GM18868 (cell line): Measurements from ENCODE around the gene IL26.
"Not testable (repeated sequence)": the region's sequence is repeated elsewhere in the genome, so short reads cannot be mapped to it uniquely, and the experiment has no call there.

Experiments used
- ATAC-seq: cut with Tn5 transposase; IDR thresholded peaks from one replicate; pipeline ENCODE4 v1.9.1; 2021; ENCODE audit warnings: mild to moderate bottlenecking, moderate library complexity; ENCODE audit not compliant: unreplicated experiment

IL26 gene

DNA sequence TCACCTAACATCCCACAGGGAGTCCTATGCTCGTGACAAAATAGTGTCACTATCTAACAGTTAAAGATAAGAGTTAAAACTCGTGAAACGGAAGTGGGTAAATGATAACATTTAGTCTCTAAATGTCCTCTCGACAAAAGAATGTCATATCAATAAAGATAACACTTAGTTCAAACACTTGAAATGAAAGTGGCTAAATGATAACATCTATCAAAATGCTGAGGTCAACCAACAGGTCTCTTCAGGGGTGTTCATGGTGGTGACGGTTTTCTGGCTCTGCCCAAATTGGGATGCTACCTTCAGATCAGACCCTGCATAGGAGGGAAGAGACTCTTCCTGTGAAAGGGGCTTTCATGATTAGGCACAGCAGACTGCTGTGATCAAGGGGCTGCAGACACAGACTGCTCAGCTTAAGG lies 22.1 kb downstream of the IL26 start:
- no peak for ATAC-seq

DNA sequence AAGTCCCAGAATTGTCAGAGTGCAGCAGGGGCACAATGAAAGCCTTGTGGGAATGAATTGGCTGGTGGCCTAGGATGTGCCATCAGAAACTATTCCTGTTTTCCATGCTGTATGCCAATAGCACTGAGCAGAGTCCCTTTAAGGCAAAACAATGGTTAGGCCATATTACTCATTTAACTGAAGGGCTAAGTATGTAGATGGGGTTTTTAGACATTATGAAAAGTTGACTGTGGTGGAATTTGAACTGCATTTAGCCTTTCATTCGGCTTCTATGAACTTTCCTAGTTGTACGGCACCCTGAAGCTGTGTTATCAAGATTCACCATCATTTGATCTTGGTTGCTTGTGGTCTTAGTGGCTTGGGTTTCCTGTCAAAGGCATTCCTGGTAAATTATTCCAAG lies 24.8 kb downstream of the IL26 start:
- no peak for ATAC-seq

DNA sequence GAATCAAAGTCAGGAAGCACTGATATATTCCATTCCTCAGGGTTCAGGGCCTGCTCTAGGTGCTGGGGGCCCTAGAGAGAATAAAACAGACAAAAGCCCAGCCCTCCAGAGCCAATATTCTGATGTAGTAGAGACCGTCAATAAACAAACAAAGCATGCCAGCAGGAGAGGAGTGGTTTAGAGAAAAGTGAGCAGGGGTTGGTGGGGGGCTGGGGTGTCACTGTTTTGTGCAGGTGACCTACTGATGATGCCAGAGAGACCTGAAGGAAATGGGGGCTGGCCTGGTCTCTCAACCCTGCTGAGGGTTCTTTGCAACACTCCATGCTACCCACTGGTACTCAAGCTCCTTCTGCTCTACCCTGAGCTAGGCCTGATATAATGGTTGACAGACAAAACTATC lies 26.5 kb downstream of the IL26 start:
- ATAC-seq: no peak

DNA sequence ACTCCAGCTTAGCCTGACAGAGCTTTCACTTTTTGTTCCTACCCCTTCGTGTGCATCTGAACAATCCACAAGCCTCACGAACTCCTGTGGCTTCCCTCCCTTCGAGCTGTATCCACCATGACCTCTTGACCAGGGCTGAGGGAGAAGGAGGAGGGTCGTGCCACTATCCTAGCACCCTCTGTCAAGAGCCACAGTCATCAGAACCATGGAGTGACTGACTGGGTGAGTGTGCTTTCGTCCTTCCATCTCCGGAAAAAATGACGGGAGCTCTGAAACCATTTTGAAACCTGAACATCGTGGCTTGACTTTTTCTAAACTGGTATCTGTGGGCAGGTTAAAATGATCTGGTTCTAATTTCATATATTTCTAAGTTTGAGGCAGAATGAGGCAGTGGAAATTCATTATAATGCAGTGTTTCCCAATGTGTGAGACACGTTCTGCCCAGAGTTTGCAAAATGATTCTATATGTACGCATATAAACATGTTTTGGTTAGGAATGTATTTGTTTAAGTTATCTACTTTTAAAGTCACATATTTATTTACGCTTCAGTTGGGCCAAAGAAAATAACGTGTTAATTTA lies 27.0 kb downstream of the IL26 start:
- ATAC-seq: no peak

DNA sequence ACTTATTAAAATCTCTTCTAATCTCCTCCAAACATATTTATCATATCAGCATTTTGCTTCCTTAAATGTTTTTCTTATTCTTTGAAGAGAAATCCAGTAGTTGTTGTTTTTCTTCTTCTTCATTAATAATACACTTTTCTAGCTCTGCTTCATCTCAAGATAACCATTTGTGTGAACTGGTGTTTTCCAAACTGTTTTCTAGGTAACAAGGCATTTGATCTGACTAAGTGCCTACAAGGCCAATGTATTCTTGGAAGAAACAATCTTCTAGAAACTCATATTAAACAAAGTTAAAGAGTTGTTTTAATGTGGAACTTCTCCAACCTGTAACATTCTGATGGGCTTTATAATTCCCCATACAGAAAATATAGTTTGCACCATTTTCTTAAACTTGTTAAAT lies 35.3 kb downstream of the IL26 start:
- no peak for ATAC-seq

DNA sequence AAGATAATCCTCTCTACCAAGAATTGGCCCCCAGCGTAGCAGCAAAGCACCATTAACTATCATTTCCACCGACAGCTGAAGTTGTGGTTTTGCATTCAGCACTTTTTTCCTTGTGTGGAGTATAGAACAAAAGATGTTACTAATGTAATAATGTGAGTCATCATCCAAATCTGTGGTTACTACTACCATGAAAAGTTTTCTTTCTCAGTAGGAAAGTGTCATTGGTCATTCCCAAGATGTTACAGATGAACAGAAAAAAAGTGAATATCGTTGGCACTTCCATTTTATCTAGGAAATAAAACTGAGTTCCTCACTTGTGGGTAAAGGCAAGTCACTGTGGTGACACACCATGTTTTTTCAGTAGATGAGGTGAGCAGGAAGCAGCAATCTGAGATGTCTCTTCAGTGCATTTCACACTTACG lies 35.8 kb downstream of the IL26 start:
- no peak for ATAC-seq

DNA sequence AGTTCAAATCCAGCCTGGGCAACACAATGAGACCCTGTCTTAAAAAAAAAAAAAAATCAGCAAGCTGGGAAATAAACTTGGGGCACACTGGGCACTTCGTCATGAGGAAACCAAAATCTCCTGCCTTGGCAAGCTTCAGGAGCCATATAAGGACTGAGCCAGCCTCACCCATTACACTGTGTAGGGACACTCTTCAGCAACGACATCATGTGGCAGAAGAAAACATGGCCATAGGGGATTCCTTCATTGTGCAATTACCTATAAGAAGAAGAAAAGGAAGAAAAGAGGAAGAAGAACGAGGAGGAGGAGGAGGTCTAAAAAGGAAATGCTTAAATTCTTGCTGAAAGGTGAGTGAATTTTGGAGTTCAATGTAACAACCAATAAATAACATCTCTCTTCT lies 40.0 kb downstream of the IL26 start:
- no peak for ATAC-seq

DNA sequence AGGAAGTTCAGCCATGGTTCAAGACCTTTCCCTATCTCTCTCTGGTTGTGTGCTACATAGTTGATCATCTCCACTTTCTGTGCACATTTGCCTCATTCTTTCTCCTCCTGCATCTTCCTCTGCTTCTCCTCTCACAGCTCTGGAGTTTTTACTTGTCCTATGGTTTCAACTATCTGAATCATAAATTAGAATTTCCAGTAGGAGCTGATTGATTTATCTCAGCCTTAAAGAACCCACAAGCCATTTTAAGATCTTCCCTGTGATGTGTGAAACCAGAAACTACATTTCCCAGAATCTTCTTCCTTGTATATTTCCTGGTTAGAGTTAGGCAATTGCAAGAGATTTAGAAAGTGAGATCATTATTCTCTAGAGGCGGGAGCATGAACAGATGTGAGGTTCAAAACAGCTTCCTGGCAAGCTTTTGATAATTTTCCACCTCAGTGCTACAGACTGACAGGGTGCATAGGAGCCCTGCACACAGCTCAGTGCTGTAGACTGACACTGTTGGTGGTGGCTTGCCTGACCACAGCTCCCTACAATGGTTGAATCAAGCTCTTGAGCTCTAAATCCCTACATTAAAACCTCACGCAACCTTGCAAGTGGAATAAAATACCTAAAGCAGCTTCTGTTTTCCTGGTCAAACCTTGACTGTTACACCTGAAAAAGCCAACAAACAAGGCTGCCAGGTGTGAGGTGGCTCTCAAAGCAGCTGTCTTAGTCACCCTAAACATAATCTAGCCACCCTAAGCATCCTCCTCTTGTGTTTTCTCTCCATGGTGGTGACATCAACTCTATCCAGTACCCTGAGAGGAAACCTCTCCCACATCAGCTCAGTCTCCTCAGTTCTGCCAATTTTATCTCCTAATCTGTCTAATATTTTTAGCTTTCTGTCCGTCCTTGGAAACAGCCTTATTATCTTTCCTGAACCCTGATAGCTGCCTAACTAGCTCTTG lies 44.5 kb downstream of the IL26 start:
- no peak for ATAC-seq

DNA sequence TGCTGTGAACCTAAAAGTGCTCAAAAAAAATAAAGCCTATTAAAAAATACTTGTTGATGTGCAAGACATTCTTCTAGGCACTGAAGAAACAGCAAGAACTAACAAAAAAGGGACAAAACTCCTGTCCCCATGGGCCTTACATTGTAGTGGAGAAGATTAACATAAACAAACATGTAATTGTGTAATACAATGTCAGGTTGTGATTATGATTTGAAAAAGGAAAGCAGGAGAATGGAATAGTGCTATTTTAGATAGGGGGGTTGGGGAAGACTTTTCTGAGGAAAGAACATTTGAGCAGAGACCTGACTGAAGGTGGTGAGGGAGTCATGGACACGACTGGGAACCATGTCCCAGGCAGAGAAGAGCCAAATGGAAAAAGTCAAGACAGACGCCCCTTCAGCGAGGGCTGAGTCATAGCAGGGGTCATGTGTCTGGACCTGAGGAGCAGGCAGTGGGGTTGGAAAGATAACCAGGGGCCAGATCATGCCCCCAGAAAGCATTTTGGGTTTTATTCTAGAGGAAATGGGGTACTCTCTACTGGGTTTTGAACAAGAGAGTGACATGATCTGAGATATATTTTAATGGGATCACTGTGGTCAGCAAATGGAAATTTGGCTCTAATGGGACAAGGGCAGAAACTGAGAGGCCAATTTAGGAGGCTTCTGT lies 46.7 kb downstream of the IL26 start:
- ATAC-seq: no peak

DNA sequence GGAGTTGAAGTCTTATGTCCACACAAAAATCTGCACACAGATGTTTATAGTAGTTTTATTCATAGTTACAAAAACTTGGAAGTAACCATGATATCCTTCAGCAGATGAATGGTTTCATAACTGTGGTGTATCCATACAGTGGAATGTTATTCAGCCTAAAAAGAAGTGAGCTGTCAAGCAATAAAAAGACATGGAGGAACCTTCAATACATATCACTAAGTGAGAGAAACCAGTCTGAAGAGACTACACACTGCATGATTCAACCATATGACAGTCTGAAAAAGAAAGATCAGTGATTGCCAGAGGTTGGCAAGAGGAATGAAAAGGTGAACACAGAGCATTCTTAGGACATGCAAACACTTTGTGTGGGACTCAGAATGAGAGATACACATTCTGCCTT lies 47.4 kb downstream of the IL26 start:
- no peak for ATAC-seq

DNA sequence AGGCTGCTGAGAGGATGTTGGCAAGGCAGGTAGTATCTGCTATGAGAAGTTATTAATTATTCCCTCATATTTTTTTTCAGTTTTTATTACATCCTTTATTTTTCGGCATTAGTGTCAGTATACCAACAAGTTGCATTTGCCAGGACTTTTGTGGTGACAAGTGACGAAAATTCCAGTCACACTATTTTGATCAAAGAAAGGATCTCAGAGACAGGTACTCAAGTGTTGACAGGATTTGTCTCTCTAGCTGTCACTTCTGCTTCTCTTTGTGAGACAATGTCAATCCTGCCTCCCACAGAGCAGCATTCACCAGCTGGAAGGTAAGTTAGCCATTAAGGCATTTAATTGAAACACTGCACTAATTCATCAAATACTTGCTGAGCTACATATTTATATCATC lies 48.0 kb downstream of the IL26 start:
- no peak for ATAC-seq

DNA sequence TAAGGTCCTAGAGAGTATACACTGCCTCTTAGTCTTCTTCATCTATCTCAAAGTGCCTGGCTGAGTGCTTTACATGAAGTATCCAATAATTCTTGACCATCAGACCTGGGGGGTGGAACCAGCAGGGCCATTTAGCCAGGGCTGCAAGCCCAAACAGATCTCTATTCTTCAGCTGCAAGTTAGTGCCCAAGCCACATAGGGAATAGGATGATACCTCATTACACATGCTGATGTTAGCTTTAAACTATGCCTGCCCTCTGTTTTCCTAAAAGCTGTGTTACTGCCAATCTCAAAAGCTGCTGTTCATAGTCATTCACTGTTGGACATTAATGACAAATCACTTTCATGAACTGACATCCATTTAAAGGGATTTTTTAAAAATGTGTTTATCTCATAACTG lies 49.4 kb downstream of the IL26 start:
- no peak for ATAC-seq

DNA sequence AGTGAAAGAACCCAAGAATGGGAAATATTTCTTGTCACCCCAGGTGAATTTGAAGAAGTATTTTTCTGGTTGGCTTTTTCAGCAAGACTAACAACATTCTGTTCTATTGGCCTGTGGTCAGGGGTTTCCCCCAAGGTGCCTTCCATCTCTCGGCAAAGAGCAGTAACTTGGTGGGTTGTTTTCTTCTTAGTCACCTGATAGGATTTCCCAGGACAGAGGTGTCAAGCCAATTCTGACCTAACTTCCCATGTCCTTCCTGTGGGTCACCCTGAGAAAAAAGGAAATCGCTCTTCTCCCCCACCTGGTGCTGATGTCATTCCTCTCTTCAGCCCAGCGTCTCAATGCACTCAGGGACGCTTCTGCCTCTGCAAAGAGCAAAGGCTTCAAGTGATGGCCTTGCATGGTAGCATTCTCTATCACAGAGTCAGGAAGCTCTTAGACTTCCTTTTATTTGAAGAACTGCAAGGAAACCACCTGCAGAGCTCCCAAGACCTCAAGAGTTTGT lies 50.0 kb downstream of the IL26 start:
- ATAC-seq: peak; percentile 93

DNA sequence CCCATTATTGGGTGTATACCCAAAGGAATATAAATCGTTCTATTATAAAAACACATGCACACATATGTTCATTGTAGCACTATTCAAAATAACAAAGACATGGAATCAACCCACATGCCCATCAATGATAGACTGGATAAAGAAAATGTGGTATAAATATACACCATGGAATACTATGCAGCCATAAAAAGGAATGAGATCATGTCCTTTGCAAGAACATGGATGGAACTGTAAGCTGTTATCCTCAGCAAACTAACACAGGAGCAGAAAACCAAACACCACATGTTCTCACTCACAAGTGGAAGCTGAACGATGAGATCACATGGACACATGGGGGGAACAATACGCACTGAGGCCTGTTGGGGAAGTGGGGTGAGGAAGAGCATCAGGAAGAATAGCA lies 50.8 kb downstream of the IL26 start:
- ATAC-seq: not testable (repeated sequence)

DNA sequence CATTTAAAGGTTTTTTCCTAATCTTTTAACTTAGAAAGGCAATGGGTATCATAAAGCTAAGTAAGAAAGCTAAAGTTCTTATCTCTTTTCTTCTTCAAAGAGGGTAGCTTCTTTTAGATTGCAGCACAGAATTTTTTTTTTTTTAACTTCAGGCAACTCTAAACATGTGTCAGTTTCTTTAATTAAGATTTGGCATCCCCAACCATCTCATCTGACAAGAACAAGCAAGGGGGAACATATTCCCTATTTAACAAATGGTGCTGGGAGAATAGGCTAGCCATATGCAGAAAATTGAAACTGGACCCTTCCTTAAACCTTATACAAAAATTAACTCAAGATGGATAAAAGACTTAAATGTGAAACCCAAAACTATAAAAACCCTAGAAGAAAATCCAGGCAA lies 51.8 kb downstream of the IL26 start:
- ATAC-seq: no peak

DNA sequence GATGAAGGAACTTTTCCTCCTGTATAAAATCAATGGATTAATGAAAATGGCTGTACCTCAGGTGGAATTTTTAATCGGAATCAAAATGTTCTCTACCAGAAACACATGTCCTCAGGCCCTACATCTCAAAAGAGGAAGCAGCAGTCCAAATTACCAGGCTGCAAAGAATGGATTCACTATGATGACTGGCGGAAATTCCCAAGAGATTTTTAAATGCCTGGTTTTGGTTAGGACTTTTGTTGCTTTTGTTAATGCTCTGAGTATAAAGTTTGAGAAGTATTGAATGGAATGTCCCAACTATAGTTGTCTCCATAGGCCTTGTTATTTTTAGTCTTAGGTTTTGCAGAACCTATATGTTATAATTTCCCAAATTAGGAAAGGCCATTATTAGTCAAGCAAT lies 54.9 kb downstream of the IL26 start:
- no peak for ATAC-seq

DNA sequence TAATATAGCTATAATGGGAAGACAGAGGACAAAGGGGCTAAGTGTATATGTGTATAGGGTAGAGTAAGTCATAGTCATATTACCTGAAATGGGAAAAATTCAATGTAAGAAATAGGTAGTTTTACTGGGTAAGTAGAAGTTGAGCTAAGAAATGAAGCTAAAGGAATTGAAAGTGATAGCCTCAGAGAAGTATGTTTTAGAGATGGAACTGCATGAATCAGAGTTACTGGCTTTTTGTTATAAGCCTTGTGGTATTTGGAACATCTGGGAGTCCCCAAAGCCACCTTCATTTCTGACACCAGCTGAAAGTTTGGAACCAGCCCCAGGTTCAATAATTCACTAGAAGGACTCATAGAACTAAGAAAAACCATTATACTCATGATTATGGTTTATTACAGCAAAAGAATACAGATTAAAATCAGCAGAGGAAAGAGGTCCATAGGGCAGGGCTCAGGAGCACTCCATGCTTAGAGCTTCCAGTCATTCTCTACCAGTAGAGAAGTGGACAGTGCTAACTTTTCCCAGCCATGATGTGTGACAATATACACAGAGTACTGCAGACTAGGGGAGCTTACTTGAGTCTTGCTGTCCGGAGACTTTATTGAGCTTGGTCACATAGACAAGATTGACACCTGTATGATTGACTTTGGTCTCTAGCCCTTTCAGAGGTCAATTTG lies 56.3 kb downstream of the IL26 start:
- no peak for ATAC-seq

DNA sequence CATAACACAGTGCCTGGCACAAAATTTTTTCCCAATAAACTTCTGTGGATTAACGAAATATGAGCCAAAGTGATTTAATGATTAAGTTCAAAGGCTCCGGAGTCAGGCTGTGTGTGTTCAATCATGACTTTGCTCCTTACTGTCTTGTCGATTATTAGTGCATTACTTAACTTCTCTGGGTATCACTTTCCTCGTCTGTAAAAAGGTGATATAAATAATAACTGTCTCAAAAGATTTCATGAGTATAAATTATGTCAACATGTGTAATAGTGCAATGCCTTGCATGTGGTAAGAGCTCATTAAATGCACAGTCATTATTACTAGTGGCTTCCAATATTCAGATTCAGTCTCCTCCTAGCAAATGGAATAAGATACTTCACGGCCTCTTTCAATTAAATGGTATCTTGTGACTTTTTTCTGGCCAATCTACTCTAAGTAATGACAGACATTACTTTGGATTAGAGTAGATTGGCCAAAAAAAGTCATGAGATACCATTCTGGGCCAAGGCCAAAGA lies 59.2 kb downstream of the IL26 start:
- no peak for ATAC-seq

DNA sequence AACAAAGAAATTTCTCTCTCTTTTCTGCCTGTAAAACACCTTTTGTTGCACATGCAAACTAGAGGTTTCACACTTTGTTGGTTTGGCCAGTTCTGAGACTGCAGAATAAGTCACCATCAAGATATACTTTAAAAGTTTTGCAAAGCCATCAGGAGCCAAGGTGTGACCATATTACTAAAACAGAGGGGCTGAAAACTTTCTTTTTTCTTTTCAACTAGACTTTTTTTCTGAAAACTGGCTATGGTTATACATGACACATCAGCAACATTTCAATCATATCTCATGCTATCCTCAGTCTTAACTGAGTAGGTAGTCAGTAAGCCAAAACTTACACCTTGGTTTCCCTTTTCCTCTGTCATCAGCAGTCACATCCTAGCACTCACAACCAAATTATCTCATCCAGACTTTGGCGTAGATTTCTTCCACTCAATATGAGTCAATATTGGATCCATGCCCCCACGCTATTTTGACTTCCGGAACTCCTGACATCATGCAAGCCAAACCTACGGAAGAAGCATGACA lies 62.0 kb downstream of the IL26 start:
- peak; percentile 60 for ATAC-seq

DNA sequence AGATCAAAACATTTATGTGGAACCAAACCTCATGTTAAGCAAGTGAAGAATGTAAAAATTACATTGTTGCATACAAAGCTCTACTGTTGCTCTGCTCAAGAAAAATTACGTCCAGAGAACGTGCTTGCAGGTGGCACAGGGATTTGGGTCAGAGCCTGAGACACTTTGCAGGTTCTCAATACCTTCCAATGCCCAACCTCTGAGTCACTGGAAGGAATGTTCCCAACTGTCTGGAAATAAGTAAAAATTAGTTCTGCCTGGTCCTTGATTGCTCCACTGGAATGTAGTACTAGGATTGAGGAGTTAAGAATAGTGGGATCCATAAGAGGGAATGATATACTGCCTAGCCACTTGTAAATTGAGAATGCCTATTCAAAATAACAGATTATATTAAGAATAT lies 63.2 kb downstream of the IL26 start:
- no peak for ATAC-seq
